H9 (cell line): Measurements from ENCODE around the gene NTSR1. TPM values are rescaled to one million over a fixed set of nuclear protein-coding genes. Genes with fewer than 3 reads are reported as not detected.

ENCODE experiments used
- DNase-seq: peaks from one replicate; pipeline ENCODE4 v3.0.0-alpha.2; 2017
- H2AFZ ChIP-seq: one replicate; pipeline ENCODE4 v1.6.1; 2013; ENCODE audit warnings: mild to moderate bottlenecking, low read length, control low read depth, moderate library complexity
- H2AK5ac ChIP-seq: 2 replicates; pipeline ENCODE4 v1.6.1; 2013; ENCODE audit warnings: low read length, control low read depth, mixed read lengths; ENCODE audit not compliant: insufficient read length
- H2BK120ac ChIP-seq: one replicate; pipeline ENCODE4 v1.6.1; 2013; ENCODE audit warnings: low read depth, mild to moderate bottlenecking, low read length, control low read depth, inconsistent platforms; ENCODE audit not compliant: poor library complexity, severe bottlenecking
- H2BK12ac ChIP-seq: 2 replicates; pipeline ENCODE4 v1.6.1; 2013; ENCODE audit warnings: low read length, control low read depth, mixed read lengths, low read depth; ENCODE audit not compliant: insufficient read length
- H2BK15ac ChIP-seq: 2 replicates; pipeline ENCODE4 v1.6.1; 2013; ENCODE audit warnings: low read depth, low read length, control low read depth
- H2BK20ac ChIP-seq: one replicate; pipeline ENCODE4 v1.6.1; 2013; ENCODE audit warnings: low read depth, mild to moderate bottlenecking, low read length, control low read depth, inconsistent platforms; ENCODE audit not compliant: poor library complexity, severe bottlenecking
- H2BK5ac ChIP-seq: 2 replicates; pipeline ENCODE4 v1.6.1; 2013; ENCODE audit warnings: low read length, control low read depth, mixed read lengths; ENCODE audit not compliant: insufficient read length
- H3K14ac ChIP-seq: 2 replicates; pipeline ENCODE4 v1.6.1; 2013; ENCODE audit warnings: low read length, control low read depth; ENCODE audit not compliant: insufficient read depth
- H3K18ac ChIP-seq: 2 replicates; pipeline ENCODE4 v1.6.1; 2013; ENCODE audit warnings: low read depth, mild to moderate bottlenecking, mixed read lengths, low read length, control low read depth; ENCODE audit not compliant: insufficient read length
- H3K23ac ChIP-seq: 2 replicates; pipeline ENCODE4 v1.6.1; 2013; ENCODE audit warnings: low read length, control low read depth, mixed read lengths, low read depth; ENCODE audit not compliant: insufficient read length
- H3K23me2 ChIP-seq: 2 replicates; pipeline ENCODE4 v1.6.1; 2013; ENCODE audit warnings: low read depth, mild to moderate bottlenecking, mixed read lengths, low read length, control low read depth; ENCODE audit not compliant: insufficient read length, poor library complexity, severe bottlenecking
- H3K27ac ChIP-seq: 2 replicates; pipeline ENCODE4 v1.5.1; 2013; ENCODE audit warnings: low read length, control low read depth, mixed read lengths, low read depth; ENCODE audit not compliant: insufficient read length
- H3K27me3 ChIP-seq: 2 replicates; pipeline ENCODE4 v1.6.1; 2013; ENCODE audit warnings: low read length, control low read depth, inconsistent platforms; ENCODE audit not compliant: insufficient read depth
- H3K4ac ChIP-seq: 2 replicates; pipeline ENCODE4 v1.6.1; 2013; ENCODE audit warnings: low read depth, mild to moderate bottlenecking, control low read depth, inconsistent platforms, low read length, moderate library complexity
- H3K4me1 ChIP-seq: 2 replicates; pipeline ENCODE4 v1.6.1; 2013; ENCODE audit warnings: low read length, control low read depth, inconsistent platforms; ENCODE audit not compliant: insufficient read depth
- H3K4me2 ChIP-seq: 2 replicates; pipeline ENCODE4 v1.6.1; 2013; ENCODE audit warnings: low read length, control low read depth, mixed read lengths; ENCODE audit not compliant: insufficient read length, insufficient read depth
- H3K56ac ChIP-seq: 2 replicates; pipeline ENCODE4 v1.6.1; 2013; ENCODE audit warnings: low read depth, mild to moderate bottlenecking, mixed read lengths, low read length, control low read depth; ENCODE audit not compliant: insufficient read length
- H3K79me1 ChIP-seq: 2 replicates; pipeline ENCODE4 v1.6.1; 2013; ENCODE audit warnings: low read depth, mild to moderate bottlenecking, moderate library complexity, low read length, control low read depth, inconsistent platforms; ENCODE audit not compliant: insufficient read depth, poor library complexity, severe bottlenecking
- H3K79me2 ChIP-seq: 2 replicates; pipeline ENCODE4 v1.6.1; 2013; ENCODE audit warnings: low read length, control low read depth, inconsistent platforms; ENCODE audit not compliant: insufficient read depth
- H3K9ac ChIP-seq: 2 replicates; pipeline ENCODE4 v1.6.1; 2013; ENCODE audit warnings: low read length, control low read depth, mixed read lengths; ENCODE audit not compliant: insufficient read length; ENCODE audit errors: extremely low read depth
- H3K9me3 ChIP-seq: one replicate; pipeline ENCODE4 v1.6.1; 2013; ENCODE audit warnings: low read depth, low read length, inconsistent platforms; ENCODE audit not compliant: control insufficient read depth
- H3T11ph ChIP-seq: one replicate; pipeline ENCODE4 v1.6.1; 2013; ENCODE audit warnings: mild to moderate bottlenecking, low read length, control low read depth, inconsistent platforms
- H4K20me1 ChIP-seq: one replicate; pipeline ENCODE4 v1.6.1; 2013; ENCODE audit not compliant: control insufficient read depth, insufficient read length, insufficient read depth
- H4K5ac ChIP-seq: 2 replicates; pipeline ENCODE4 v1.6.1; 2013; ENCODE audit warnings: low read depth, mild to moderate bottlenecking, mixed read lengths, low read length, control low read depth; ENCODE audit not compliant: insufficient read length
- H4K8ac ChIP-seq: replicated peaks from 2 replicates; pipeline ENCODE4 v1.6.1; 2013; ENCODE audit warnings: low read length, control low read depth, mixed read lengths, low read depth; ENCODE audit not compliant: insufficient read length
- H4K91ac ChIP-seq: 2 replicates; pipeline ENCODE4 v1.6.1; 2013; ENCODE audit warnings: low read depth, mild to moderate bottlenecking, moderate library complexity, mixed read lengths, low read length, control low read depth; ENCODE audit not compliant: insufficient read length
- H3K27ac Mint-ChIP-seq, 3 experiments: 2 replicates in 2 of 3; 3 replicates in 1 of 3; pipeline ENCODE4 v1.8.0; 2020 to 2021; ENCODE audit warnings: mixed read lengths in 3 of 3, mild to moderate bottlenecking in 1 of 3, moderate library complexity in 1 of 3
- H3K27me3 Mint-ChIP-seq: 2 replicates; pipeline ENCODE4 v1.8.0; 2021; ENCODE audit warnings: low read depth, mild to moderate bottlenecking, moderate library complexity, mixed read lengths
- H3K36me3 Mint-ChIP-seq, 3 experiments: 2 replicates in 2 of 3; 3 replicates in 1 of 3; pipeline ENCODE4 v1.8.0; 2020 to 2021; ENCODE audit warnings: low read depth in 3 of 3, mixed read lengths in 3 of 3; ENCODE audit not compliant: insufficient read depth in 1 of 3
- H3K4me1 Mint-ChIP-seq, 2 experiments: 2 replicates each; pipeline ENCODE4 v1.8.0; 2020; ENCODE audit warnings: mixed read lengths in 2 of 2
- H3K4me3 Mint-ChIP-seq, 2 experiments: 2 replicates in 1 of 2; 3 replicates in 1 of 2; pipeline ENCODE4 v1.8.0; 2020 to 2021; ENCODE audit warnings: mild to moderate bottlenecking in 2 of 2, mixed read lengths in 2 of 2, moderate library complexity in 1 of 2
- H3K9me3 Mint-ChIP-seq, 2 experiments: 2 replicates in 1 of 2; 3 replicates in 1 of 2; pipeline ENCODE4 v1.8.0; 2020; ENCODE audit warnings: mild to moderate bottlenecking in 2 of 2, mixed read lengths in 2 of 2, moderate library complexity in 1 of 2
- CTCF ChIP-seq: fragments of 200-600 bp; sonication (generic); conservative IDR thresholded peaks from 3 replicates; pipeline ENCODE4 v1.8.0; 2021; ENCODE audit warnings: antibody characterized with exemption, mild to moderate bottlenecking
- WGBS: extraction: QIAGEN DNeasy Blood & Tissue Kit; methylation state at CpG from one replicate; pipeline ENCODE4 v1.1.7; 2013; ENCODE audit warnings: missing lambda C conversion rate, low lambda C conversion rate, mixed read lengths; ENCODE audit not compliant: insufficient read length; ENCODE audit errors: extremely low coverage; 5-methylcytosine and 5-hydroxymethylcytosine counted together
- total RNA-seq: library from RNA; stranded (reverse); gene quantifications from 2 replicates; pipeline ENCODE4 v1.2.1, GENCODE V29; 2021

Gene NTSR1
- total RNA-seq, 1 experiment from 2014 or later, result 0.11 TPM

GRCh38 chr20:62738025-62738881 is 29.6 kb downstream of the NTSR1 start:
- Histone ChIP-seq H2AK5ac (no peak overlapping the region), H3K79me1 (no peaks in the 10 kb centered on the region), H4K8ac (no peak overlapping the region), H2BK120ac (no peak overlapping the region), H2BK12ac (no peak overlapping the region), H4K5ac (no peak overlapping the region), H3K18ac (no peak overlapping the region), H3K56ac (no peak overlapping the region), H3K4me2 (no peak overlapping the region), H3K23ac (no peak overlapping the region), H3K9me3 (no peaks in the 10 kb centered on the region), H3K4ac (no peak overlapping the region), H2BK5ac (no peak overlapping the region), H3K23me2 (no peaks in the 10 kb centered on the region), H3K79me2 (no peaks in the 10 kb centered on the region), H2BK15ac (no peak overlapping the region), H3K9ac (no peak overlapping the region), H3K14ac (no peak overlapping the region; the same call in 1 of the 2 replicates), H3T11ph (no peak overlapping the region), H4K20me1 (no peaks in the 10 kb centered on the region), H3K27me3 (no peaks in the 10 kb centered on the region), H3K27ac (no peak overlapping the region), H2BK20ac (no peak overlapping the region), H2AFZ (no peak overlapping the region), H3K4me1 (no peaks in the 10 kb centered on the region; the same call in 1 of the 2 replicates), H4K91ac (no peak overlapping the region)
- Mint-ChIP-seq H3K4me1 (peaks cover 15 to 33% of the 10 kb centered on the region in 2 experiments), H3K4me3 (no peak overlapping the region), H3K9me3 (no peaks in the 10 kb centered on the region), H3K36me3 (no peaks in the 10 kb centered on the region), H3K27me3 (peaks cover 8% of the 10 kb centered on the region), H3K27ac (no peak overlapping the region)
- TF ChIP-seq CTCF, result no peak
- WGBS, result no CpG with 5 or more reads among the region's 29 CpGs
- DNase-seq, result no peak
